Neural cell (in vitro differentiated cells): ENCODE measurements around the gene RNU7-1. TPM values are rescaled to one million over a fixed set of nuclear protein-coding genes. Genes with fewer than 3 reads are reported as not detected.

Experiments used
- H2AFZ ChIP-seq: fragments of 200-600, 300-800 bp; sonication (generic), shearing (Covaris generic); 2 replicates; pipeline ENCODE4 v1.6.0; 2014; ENCODE audit warnings: low read depth, mild to moderate bottlenecking, antibody characterized with exemption, low read length, moderate library complexity
- H3F3A ChIP-seq: fragments of 200-600 bp; shearing (Covaris generic); 2 replicates; pipeline ENCODE4 v1.6.1; 2016; ENCODE audit warnings: mild to moderate bottlenecking, moderate library complexity, mixed read lengths, antibody characterized with exemption, low read length; ENCODE audit not compliant: insufficient read depth, poor library complexity, severe bottlenecking
- H3K27ac ChIP-seq: fragments of 200-600, 300-800 bp; sonication (generic), shearing (Covaris generic); 2 replicates; pipeline ENCODE4 v1.5.1; 2014; ENCODE audit warnings: mild to moderate bottlenecking, low read length, moderate library complexity
- H3K27me3 ChIP-seq: fragments of 300-800, 200-600 bp; sonication (generic), shearing (Covaris generic); 2 replicates; pipeline ENCODE4 v1.6.0; 2014; ENCODE audit warnings: mild to moderate bottlenecking, low read depth, low read length, moderate library complexity; ENCODE audit not compliant: insufficient read depth
- H3K36me3 ChIP-seq: fragments of 300-800, 200-600 bp; sonication (generic), shearing (Covaris generic); 2 replicates; pipeline ENCODE4 v1.5.1; 2014; ENCODE audit warnings: mild to moderate bottlenecking, antibody characterized with exemption, low read length, moderate library complexity; ENCODE audit not compliant: insufficient read depth
- H3K4me2 ChIP-seq: fragments of 300-800, 200-600 bp; sonication (generic), shearing (Covaris generic); 2 replicates; pipeline ENCODE4 v1.6.0; 2014; ENCODE audit warnings: mild to moderate bottlenecking, low read length
- H3K4me3 ChIP-seq: fragments of 300-800, 200-600 bp; sonication (generic), shearing (Covaris generic); 2 replicates; pipeline ENCODE4 v1.5.1; 2014; ENCODE audit warnings: mild to moderate bottlenecking, low read length, moderate library complexity
- H3K79me2 ChIP-seq: fragments of 200-600 bp; shearing (Covaris generic); replicated peaks from 2 replicates; pipeline ENCODE4 v1.6.0; 2014; ENCODE audit warnings: mild to moderate bottlenecking, low read length, moderate library complexity; ENCODE audit not compliant: insufficient read depth
- H3K9ac ChIP-seq: fragments of 300-800, 200-600 bp; sonication (generic), shearing (Covaris generic); 2 replicates; pipeline ENCODE4 v1.6.1; 2016; ENCODE audit warnings: mild to moderate bottlenecking, low read length, mixed read lengths
- H3K9me2 ChIP-seq: fragments of 200-600 bp; shearing (Covaris generic); 2 replicates; pipeline ENCODE4 v1.6.1; 2016; ENCODE audit warnings: mild to moderate bottlenecking, low read length, mixed read lengths; ENCODE audit not compliant: insufficient read depth
- H3K9me3 ChIP-seq: fragments of 200-600, 300-800 bp; sonication (generic), shearing (Covaris generic); 2 replicates; pipeline ENCODE4 v1.6.1; 2016; ENCODE audit warnings: mild to moderate bottlenecking, mixed run types, low read length, moderate library complexity, mixed read lengths
- H4K20me1 ChIP-seq: fragments of 200-600 bp; shearing (Covaris generic); 2 replicates; pipeline ENCODE4 v1.6.1; 2016; ENCODE audit warnings: mild to moderate bottlenecking, mixed run types; ENCODE audit not compliant: insufficient read depth
- EP300 ChIP-seq: fragments of 450-650 bp; conservative IDR thresholded peaks from 2 replicates; pipeline ENCODE4 v1.6.1; 2014; ENCODE audit warnings: antibody characterized with exemption, mild to moderate bottlenecking, moderate library complexity; ENCODE audit not compliant: poor library complexity, severe bottlenecking
- EZH2 ChIP-seq: fragments of 200-600, 300-800 bp; shearing (Covaris generic), sonication (generic); IDR thresholded peaks from 2 replicates; pipeline ENCODE4 v1.6.1; 2014; ENCODE audit warnings: antibody characterized with exemption, low read length, borderline replicate concordance, mild to moderate bottlenecking; ENCODE audit not compliant: insufficient read depth, poor library complexity, severe bottlenecking
- MXI1 ChIP-seq: fragments of 450-650 bp; conservative IDR thresholded peaks from 2 replicates; pipeline ENCODE4 v1.6.1; 2014; ENCODE audit warnings: antibody characterized with exemption, mild to moderate bottlenecking; ENCODE audit not compliant: poor library complexity, severe bottlenecking
- POLR2AphosphoS5 ChIP-seq: IDR thresholded peaks from 2 replicates; pipeline ENCODE4 v1.6.1; 2012
- RAD21 ChIP-seq: fragments of 450-650 bp; conservative IDR thresholded peaks from 2 replicates; pipeline ENCODE4 v1.6.1; 2014; ENCODE audit warnings: antibody characterized with exemption, mild to moderate bottlenecking, moderate library complexity
- REST ChIP-seq: IDR thresholded peaks from 2 replicates; pipeline ENCODE4 v1.6.1; 2012; ENCODE audit warnings: borderline replicate concordance
- SMC3 ChIP-seq: fragments of 450-650 bp; conservative IDR thresholded peaks from 2 replicates; pipeline ENCODE4 v1.6.1; 2014; ENCODE audit warnings: antibody characterized with exemption, mild to moderate bottlenecking, moderate library complexity; ENCODE audit not compliant: poor library complexity
- TAF1 ChIP-seq: IDR thresholded peaks from 2 replicates; pipeline ENCODE4 v1.6.1; 2012; ENCODE audit warnings: low read depth
- polyA plus RNA-seq: library from polyadenylated mRNA; depleted of rRNA; stranded (reverse); fragments of >200 nt; gene quantifications from 2 replicates; pipeline ENCODE4 v1.2.3, GENCODE V29; 2014
- TF ChIP-seq, protein P1 (sequence below): fragments of 450-650 bp; IDR thresholded peaks from 2 replicates; pipeline ENCODE4 v1.5.1; 2014; ENCODE audit warnings: antibody characterized with exemption, mild to moderate bottlenecking, moderate library complexity; ENCODE audit not compliant: poor library complexity, severe bottlenecking

RNU7-1 gene
- polyA plus RNA-seq, 1 donor from 2014 or later, result not detected

- H3K4me2 ChIP-seq, result no peak overlapping the region
- H3K9ac ChIP-seq, result no peak overlapping the region
- H3K36me3 ChIP-seq, result no peaks in the 10 kb centered on the region
- peaks cover 5% of the 10 kb centered on the region for H3K79me2 ChIP-seq
- no peak for TF ChIP-seq EZH2
- TF ChIP-seq MXI1, result no peak
- TF ChIP-seq POLR2AphosphoS5, result no peak
- H3K9me2 ChIP-seq, result no peaks in the 10 kb centered on the region
- no peak overlapping the region for H3K27ac ChIP-seq
- H3K9me3 ChIP-seq, result no peaks in the 10 kb centered on the region
- H3K4me3 ChIP-seq, result no peak overlapping the region
- no peak overlapping the region for H2AFZ ChIP-seq
- H3K27me3 ChIP-seq, result no peaks in the 10 kb centered on the region
- H4K20me1 ChIP-seq, result no peaks in the 10 kb centered on the region
- no peaks in the 10 kb centered on the region for H3F3A ChIP-seq
Measured at GRCh38 chr12:6909421-6910145, 34.0 kb upstream of the RNU7-1 start.

DNA sequence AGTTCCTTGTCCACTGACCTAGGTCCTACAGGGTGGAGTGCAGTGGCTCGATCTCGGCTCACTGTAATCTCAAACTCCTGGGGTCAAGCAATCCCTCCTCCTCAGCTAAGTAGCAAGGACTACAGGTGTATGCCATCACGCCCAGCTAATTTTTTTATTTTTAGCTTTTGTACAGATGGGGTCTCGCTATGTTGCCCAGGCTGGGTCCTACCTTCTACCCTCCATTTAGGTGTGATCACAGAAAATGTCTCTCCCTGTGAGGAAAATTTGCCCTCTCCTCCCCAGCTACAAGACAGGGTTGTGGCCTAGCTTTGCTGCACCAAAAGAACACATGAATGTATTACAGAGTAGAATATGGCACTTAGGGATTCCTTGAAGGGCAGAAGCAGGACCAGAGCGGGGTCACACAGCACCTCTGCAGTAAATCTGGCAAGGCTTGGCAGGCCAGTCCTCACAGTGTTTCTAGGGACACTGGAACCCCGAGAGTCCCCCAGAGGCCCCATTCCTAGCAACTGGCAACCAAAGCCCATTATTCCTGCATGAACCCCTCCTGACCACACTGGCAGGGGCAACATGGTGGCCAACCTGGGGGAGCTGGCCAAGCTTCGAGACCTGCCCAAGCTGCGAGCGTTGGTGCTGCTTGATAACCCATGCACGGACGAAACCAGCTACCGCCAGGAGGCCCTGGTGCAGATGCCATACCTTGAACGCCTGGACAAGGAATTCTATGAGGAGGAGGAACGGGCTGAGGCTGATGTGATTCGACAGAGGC, 31.3 kb upstream of the RNU7-1 start:
- Histone ChIP-seq H2AFZ (no peak overlapping the region), H3K4me3 (no peak overlapping the region), H4K20me1 (no peaks in the 10 kb centered on the region), H3K9me3 (no peaks in the 10 kb centered on the region), H3K27ac (no peak overlapping the region), H3K9me2 (no peaks in the 10 kb centered on the region), H3K36me3 (no peaks in the 10 kb centered on the region), H3K4me2 (no peak overlapping the region), H3F3A (no peaks in the 10 kb centered on the region), H3K9ac (no peak overlapping the region), H3K27me3 (no peaks in the 10 kb centered on the region), H3K79me2 (peaks cover 16% of the 10 kb centered on the region)
- TF ChIP-seq POLR2AphosphoS5 (no peak), MXI1 (no peak), REST (no peak), TAF1 (no peak), EP300 (no peak), EZH2 (no peak), SMC3 (no peak), RAD21 (no peak)
- TF ChIP-seq, protein P1, sequence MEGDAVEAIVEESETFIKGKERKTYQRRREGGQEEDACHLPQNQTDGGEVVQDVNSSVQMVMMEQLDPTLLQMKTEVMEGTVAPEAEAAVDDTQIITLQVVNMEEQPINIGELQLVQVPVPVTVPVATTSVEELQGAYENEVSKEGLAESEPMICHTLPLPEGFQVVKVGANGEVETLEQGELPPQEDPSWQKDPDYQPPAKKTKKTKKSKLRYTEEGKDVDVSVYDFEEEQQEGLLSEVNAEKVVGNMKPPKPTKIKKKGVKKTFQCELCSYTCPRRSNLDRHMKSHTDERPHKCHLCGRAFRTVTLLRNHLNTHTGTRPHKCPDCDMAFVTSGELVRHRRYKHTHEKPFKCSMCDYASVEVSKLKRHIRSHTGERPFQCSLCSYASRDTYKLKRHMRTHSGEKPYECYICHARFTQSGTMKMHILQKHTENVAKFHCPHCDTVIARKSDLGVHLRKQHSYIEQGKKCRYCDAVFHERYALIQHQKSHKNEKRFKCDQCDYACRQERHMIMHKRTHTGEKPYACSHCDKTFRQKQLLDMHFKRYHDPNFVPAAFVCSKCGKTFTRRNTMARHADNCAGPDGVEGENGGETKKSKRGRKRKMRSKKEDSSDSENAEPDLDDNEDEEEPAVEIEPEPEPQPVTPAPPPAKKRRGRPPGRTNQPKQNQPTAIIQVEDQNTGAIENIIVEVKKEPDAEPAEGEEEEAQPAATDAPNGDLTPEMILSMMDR, result no peak
